K562 (cell line): Measurements from ENCODE around the gene CAPN7. TPM values are rescaled to one million over a fixed set of nuclear protein-coding genes. Genes with fewer than 3 reads are reported as not detected.

Experiments
- ARID3B ChIP-seq: fragments of 250-450 bp; sonication (Bioruptor Pico); IDR thresholded peaks from 2 replicates; pipeline ENCODE4 v1.4.0; 2020; ENCODE audit warnings: borderline replicate concordance
- ATF7 ChIP-seq: fragments of 450-650 bp; IDR thresholded peaks from 2 replicates; pipeline ENCODE4 v1.7.1; 2014; ENCODE audit warnings: mild to moderate bottlenecking, moderate library complexity
- CAMTA2 ChIP-seq: fragments of 250-450 bp; sonication (Bioruptor Pico); conservative IDR thresholded peaks from 2 replicates; pipeline ENCODE4 v1.5.1; 2022
- CBX1 ChIP-seq: sonication (generic); IDR thresholded peaks from 2 replicates; pipeline ENCODE4 v1.6.1; 2016; ENCODE audit warnings: antibody characterized with exemption, low read depth, mild to moderate bottlenecking
- CBX2 ChIP-seq: fragments of 200-600 bp; sonication (generic); IDR thresholded peaks from one replicate; pipeline ENCODE4 v1.6.1; 2012; ENCODE audit warnings: mild to moderate bottlenecking, low read length, inconsistent platforms; ENCODE audit not compliant: insufficient read depth, poor library complexity, severe bottlenecking
- GATAD2A ChIP-seq: fragments of 450-650 bp; IDR thresholded peaks from 2 replicates; pipeline ENCODE4 v1.6.1; 2017
- HMG20A ChIP-seq: fragments of 450-650 bp; formaldehyde crosslinking; conservative IDR thresholded peaks from 2 replicates; pipeline ENCODE4 v1.4.0; 2020; ENCODE audit warnings: mild to moderate bottlenecking, mixed read lengths
- MAFK ChIP-seq: IDR thresholded peaks from 2 replicates; pipeline ENCODE4 v1.6.1; 2011; ENCODE audit warnings: low read length, improper control_type of control experiment
- MEF2D ChIP-seq: conservative IDR thresholded peaks from 2 replicates; pipeline ENCODE4 v1.6.1; 2016; ENCODE audit warnings: low read depth, missing genetic modification characterization, missing compliant biosample characterization
- MEIS2 ChIP-seq: fragments of 450-650 bp; IDR thresholded peaks from 2 replicates; pipeline ENCODE4 v1.6.1; 2014; ENCODE audit warnings: mild to moderate bottlenecking; ENCODE audit not compliant: partially characterized antibody
- NCOA1 ChIP-seq: fragments of 450-650 bp; IDR thresholded peaks from 2 replicates; pipeline ENCODE4 v1.6.1; 2016; ENCODE audit warnings: low read depth
- NR4A1 ChIP-seq, 2 experiments: fragments of 250-450 bp in 1 of 2; fragments of 450-650 bp in 1 of 2; sonication (Bioruptor Pico) in 1 of 2; IDR thresholded peaks; 2 replicates each; pipeline versions ENCODE4 v1.4.0 to v1.6.1; 2016 to 2020; ENCODE audit warnings: mild to moderate bottlenecking in 2 of 2, missing compliant biosample characterization in 1 of 2, missing genetic modification characterization in 1 of 2, moderate library complexity in 1 of 2
- PHF21A ChIP-seq: fragments of 450-650 bp; IDR thresholded peaks from 2 replicates; pipeline ENCODE4 v1.6.1; 2017; ENCODE audit warnings: low read depth, borderline replicate concordance
- POLR2AphosphoS2 ChIP-seq: IDR thresholded peaks from 2 replicates; pipeline ENCODE4 v1.6.1; 2012; ENCODE audit warnings: low read length, improper control_type of control experiment
- PRMT5 ChIP-seq: sonication (generic); formaldehyde crosslinking; IDR thresholded peaks from 2 replicates; pipeline ENCODE4 v1.5.0; 2020; ENCODE audit warnings: missing genetic modification reagents
- RBM22 ChIP-seq: fragments of 200-400 bp; formaldehyde crosslinking; IDR thresholded peaks from 2 replicates; pipeline ENCODE4 v1.6.1; 2018; ENCODE audit warnings: low read length, low read depth; ENCODE audit not compliant: poor library complexity, severe bottlenecking
- RFX1 ChIP-seq: fragments of 450-650 bp; IDR thresholded peaks from 2 replicates; pipeline ENCODE4 v1.6.1; 2016; ENCODE audit warnings: mild to moderate bottlenecking, moderate library complexity
- RHOXF2B ChIP-seq: fragments of 250-450 bp; sonication (Bioruptor Pico); conservative IDR thresholded peaks from 2 replicates; pipeline ENCODE4 v1.5.1; 2021
- SREBF2 ChIP-seq: sonication (generic); formaldehyde crosslinking; IDR thresholded peaks from 2 replicates; pipeline ENCODE4 v1.4.0; 2020; ENCODE audit warnings: mild to moderate bottlenecking, missing genetic modification reagents
- TCF3 ChIP-seq: sonication (generic); formaldehyde crosslinking; IDR thresholded peaks from 2 replicates; pipeline ENCODE4 v1.4.0; 2020; ENCODE audit warnings: mild to moderate bottlenecking, missing genetic modification reagents
- USF2 ChIP-seq: sonication (generic); formaldehyde crosslinking; IDR thresholded peaks from 2 replicates; pipeline ENCODE4 v1.5.0; 2020; ENCODE audit warnings: missing genetic modification reagents
- ZNF232 ChIP-seq: sonication (generic); formaldehyde crosslinking; IDR thresholded peaks from 2 replicates; pipeline ENCODE4 v1.8.0; 2022; ENCODE audit warnings: mild to moderate bottlenecking, missing genetic modification reagents
- ZNF398 ChIP-seq: fragments of 250-450 bp; sonication (Bioruptor Pico); IDR thresholded peaks from 2 replicates; pipeline ENCODE4 v1.8.0; 2021; ENCODE audit warnings: moderate library complexity, mild to moderate bottlenecking, inconsistent platforms
- ZNF444 ChIP-seq: fragments of 250-450 bp; sonication (Bioruptor Pico); IDR thresholded peaks from 2 replicates; pipeline ENCODE4 v1.4.0; 2020; ENCODE audit warnings: mild to moderate bottlenecking, moderate library complexity
- ZSCAN32 ChIP-seq: fragments of 450-650 bp; formaldehyde crosslinking; IDR thresholded peaks from 2 replicates; pipeline ENCODE4 v1.4.0; 2020; ENCODE audit warnings: mild to moderate bottlenecking, moderate library complexity
- polyA plus RNA-seq, 8 experiments: library from polyadenylated mRNA; depleted of rRNA in 4 of 8; stranded (reverse) in 5 of 8; unstranded in 3 of 8; fragments of >200 nt; fragmentation: Nextera tagmentation in 2 of 8; fragmentation: Illumina TruSeq in 1 of 8; extraction: Ambion mirVana in 2 of 8; extraction: Trizol in 1 of 8; gene quantifications; 2 replicates each; pipeline versions ENCODE4 v1.2.1 to v1.2.3, GENCODE V29; 2011 to 2014; ENCODE audit warnings: inconsistent platforms in 1 of 8, missing spikeins in 1 of 8
- total RNA-seq, 7 experiments: library from RNA; depleted of rRNA in 6 of 7; stranded (reverse); fragments of >200 nt in 6 of 7; fragmentation: Illumina TruSeq in 2 of 7; extraction: Trizol in 2 of 7; gene quantifications; 2 replicates each; pipeline versions ENCODE4 v1.2.1 to v1.2.3, GENCODE V29; 2011 to 2021; ENCODE audit warnings: low replicate concordance in 1 of 7

The CAPN7 gene
- total and polyA plus RNA-seq, 9 of the 15 experiments (the other 6 are each of a cell fraction or from before 2014, with no cell fraction given), result 6.5 to 42.7 (median 32.7) TPM

GRCh38 chr3:15206662-15207576 lies 873 bp downstream of the CAPN7 start (continued):
- TF ChIP-seq MAFK (no peak), PHF21A (0 out of 2 replicates have a peak, but pooled peaks have one; percentile 21), GATAD2A (0 out of 2 replicates have a peak, but pooled peaks have one; percentile 7), TCF3 (CRISPR knock-in tag) (no peak), MEIS2 (peak; percentile 87), ZSCAN32 (CRISPR knock-in tag) (no peak), ZNF398 (no peak), MEF2D (tag) (no peak), POLR2AphosphoS2 (no peak), CBX2 (no peak), ARID3B (no peak), ZNF232 (CRISPR knock-in tag) (peak; percentile 27; the same call in 1 of the 2 replicates), ATF7 (no peak), RFX1 (no peak), USF2 (CRISPR knock-in tag) (no peak), RHOXF2B (CRISPR knock-in tag) (no peak), RBM22 (no peak), HMG20A (CRISPR knock-in tag) (no peak), CBX1 (no peak), CAMTA2 (CRISPR knock-in tag) (no peak), SREBF2 (no peak), NR4A1 (CRISPR knock-in tag; IDR thresholded peaks at IDR 0.05) (no peak), NR4A1 (tag; IDR thresholded peaks at IDR 0.05) (no peak), NCOA1 (no peak), ZNF444 (CRISPR knock-in tag) (no peak), PRMT5 (CRISPR knock-in tag) (no peak)
